ENCODE measurements around the gene TMEM266.

DNA sequence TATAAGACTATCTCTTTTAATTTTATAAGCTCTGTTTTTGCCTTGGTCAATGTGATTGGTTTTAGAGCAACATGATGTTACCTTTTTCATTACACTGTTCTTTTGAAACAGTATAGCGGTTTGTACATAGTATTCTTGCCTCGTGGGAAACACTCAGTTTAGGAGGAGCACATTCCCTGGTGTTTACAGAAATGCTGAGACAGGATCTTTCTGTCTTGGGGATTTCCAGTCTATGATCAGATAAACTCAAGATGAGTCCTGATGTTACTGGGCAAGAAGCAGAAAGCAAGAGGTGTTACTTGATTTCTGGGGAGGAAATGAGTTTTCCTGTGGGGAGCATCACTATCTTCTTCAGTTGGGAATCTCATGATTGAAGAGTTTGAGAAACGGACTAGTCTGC lies 2.5 kb downstream of the TMEM266 start:
- TF ChIP-seq CTCF (conservative IDR thresholded peaks at IDR 0.05 in 1 of 2, IDR thresholded peaks at IDR 0.05 in 1 of 2; ENCODE audit: extremely low read depth in 1 of 2, insufficient read depth in 1 of 2, low read depth in 1 of 2, low read length in 2 of 2) (no peak), EZH2 (IDR thresholded peaks at IDR 0.05; ENCODE audit: borderline replicate concordance, low read length) (no peak)
